ENCODE results near the gene G2E3.

DNA sequence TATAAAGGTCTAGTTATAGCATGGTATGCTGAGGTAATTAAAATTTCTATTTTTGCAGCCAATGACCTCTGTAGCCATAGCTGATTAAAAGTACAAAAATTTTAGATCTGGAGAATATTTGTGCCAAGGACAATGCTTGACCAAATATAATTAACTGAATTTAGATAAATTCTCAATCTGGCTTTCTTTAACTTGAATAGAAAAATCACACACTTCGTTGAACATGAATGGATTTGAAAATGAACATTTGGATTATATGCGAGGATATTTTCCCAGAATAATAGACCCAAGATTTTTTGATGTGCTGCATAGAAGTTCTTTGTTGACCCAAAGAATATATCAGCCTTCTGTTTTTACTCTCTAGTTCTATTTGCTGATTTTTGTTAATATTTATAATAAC lies 38.4 kb upstream of the G2E3 start:
- TF ChIP-seq, protein P1, sequence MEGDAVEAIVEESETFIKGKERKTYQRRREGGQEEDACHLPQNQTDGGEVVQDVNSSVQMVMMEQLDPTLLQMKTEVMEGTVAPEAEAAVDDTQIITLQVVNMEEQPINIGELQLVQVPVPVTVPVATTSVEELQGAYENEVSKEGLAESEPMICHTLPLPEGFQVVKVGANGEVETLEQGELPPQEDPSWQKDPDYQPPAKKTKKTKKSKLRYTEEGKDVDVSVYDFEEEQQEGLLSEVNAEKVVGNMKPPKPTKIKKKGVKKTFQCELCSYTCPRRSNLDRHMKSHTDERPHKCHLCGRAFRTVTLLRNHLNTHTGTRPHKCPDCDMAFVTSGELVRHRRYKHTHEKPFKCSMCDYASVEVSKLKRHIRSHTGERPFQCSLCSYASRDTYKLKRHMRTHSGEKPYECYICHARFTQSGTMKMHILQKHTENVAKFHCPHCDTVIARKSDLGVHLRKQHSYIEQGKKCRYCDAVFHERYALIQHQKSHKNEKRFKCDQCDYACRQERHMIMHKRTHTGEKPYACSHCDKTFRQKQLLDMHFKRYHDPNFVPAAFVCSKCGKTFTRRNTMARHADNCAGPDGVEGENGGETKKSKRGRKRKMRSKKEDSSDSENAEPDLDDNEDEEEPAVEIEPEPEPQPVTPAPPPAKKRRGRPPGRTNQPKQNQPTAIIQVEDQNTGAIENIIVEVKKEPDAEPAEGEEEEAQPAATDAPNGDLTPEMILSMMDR (conservative IDR thresholded peaks at IDR 0.05; ENCODE audit: low read depth, low read length), result no peak
- no peak for TF ChIP-seq EZH2phosphoT487 (IDR thresholded peaks at IDR 0.05; ENCODE audit: borderline replicate concordance, low read length)
